Measurements from ENCODE around the gene SLC35G3. TPM values are rescaled to one million over a fixed set of nuclear protein-coding genes. Genes with fewer than 3 reads are reported as not detected.

SLC35G3 gene
- total and polyA plus RNA-seq, 2 experiments from 2014 or later, result not detected

- Histone ChIP-seq H2AFZ (no peak overlapping the region), H3K27me3 (ENCODE audit: insufficient read depth) (no peaks in the 10 kb centered on the region), H3K79me2 (replicated peaks; ENCODE audit: insufficient read depth) (no peaks in the 10 kb centered on the region), H3K4me3 (no peak overlapping the region), H3K36me3 (ENCODE audit: insufficient read depth) (no peaks in the 10 kb centered on the region), H4K20me1 (replicated peaks; ENCODE audit: insufficient read depth) (no peaks in the 10 kb centered on the region), H3K4me2 (no peak overlapping the region), H3K4me1 (ENCODE audit: insufficient read depth) (peaks cover 3% of the 10 kb centered on the region; the same call in 1 of the 2 replicates), H3K9me2 (ENCODE audit: insufficient read depth) (no peaks in the 10 kb centered on the region), H3K27ac (ENCODE audit: low read depth) (no peak overlapping the region), H3F3A (replicated peaks; ENCODE audit: low read depth) (no peaks in the 10 kb centered on the region)
- Mint-ChIP-seq H3K4me1 (peaks cover 7% of the 10 kb centered on the region), H3K27ac (no peak overlapping the region), H3K4me3 (no peak overlapping the region; the same call in 2 of the 3 replicates), H3K36me3 (ENCODE audit: low read depth) (no peaks in the 10 kb centered on the region), H3K9me3 (no peaks in the 10 kb centered on the region), H3K27me3 (ENCODE audit: insufficient read depth, low read depth, poor library complexity) (peaks cover 1% of the 10 kb centered on the region)
- DNase-seq (ENCODE audit: low spot score), result no peak
- no peak for ATAC-seq
- TF ChIP-seq STAT1 (IDR thresholded peaks at IDR 0.05; ENCODE audit: unreplicated experiment), result no peak
- TF ChIP-seq JUNB (IDR thresholded peaks at IDR 0.05; ENCODE audit: unreplicated experiment), result no peak
- no peak for TF ChIP-seq EZH2phosphoT487 (IDR thresholded peaks at IDR 0.05; ENCODE audit: unreplicated experiment)
- TF ChIP-seq, protein P1, sequence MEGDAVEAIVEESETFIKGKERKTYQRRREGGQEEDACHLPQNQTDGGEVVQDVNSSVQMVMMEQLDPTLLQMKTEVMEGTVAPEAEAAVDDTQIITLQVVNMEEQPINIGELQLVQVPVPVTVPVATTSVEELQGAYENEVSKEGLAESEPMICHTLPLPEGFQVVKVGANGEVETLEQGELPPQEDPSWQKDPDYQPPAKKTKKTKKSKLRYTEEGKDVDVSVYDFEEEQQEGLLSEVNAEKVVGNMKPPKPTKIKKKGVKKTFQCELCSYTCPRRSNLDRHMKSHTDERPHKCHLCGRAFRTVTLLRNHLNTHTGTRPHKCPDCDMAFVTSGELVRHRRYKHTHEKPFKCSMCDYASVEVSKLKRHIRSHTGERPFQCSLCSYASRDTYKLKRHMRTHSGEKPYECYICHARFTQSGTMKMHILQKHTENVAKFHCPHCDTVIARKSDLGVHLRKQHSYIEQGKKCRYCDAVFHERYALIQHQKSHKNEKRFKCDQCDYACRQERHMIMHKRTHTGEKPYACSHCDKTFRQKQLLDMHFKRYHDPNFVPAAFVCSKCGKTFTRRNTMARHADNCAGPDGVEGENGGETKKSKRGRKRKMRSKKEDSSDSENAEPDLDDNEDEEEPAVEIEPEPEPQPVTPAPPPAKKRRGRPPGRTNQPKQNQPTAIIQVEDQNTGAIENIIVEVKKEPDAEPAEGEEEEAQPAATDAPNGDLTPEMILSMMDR (conservative IDR thresholded peaks at IDR 0.05; ENCODE audit: low read depth in 2 of 2), result no peak
- no peak for TF ChIP-seq ZNF114 (CRISPR knock-in tag; IDR thresholded peaks at IDR 0.05)
Measured at GRCh38 chr17:35161281-35161761, 32.9 kb downstream of the SLC35G3 start.

GRCh38 chr17:35160354-35161201 is 33.6 kb downstream of the SLC35G3 start:
- H3K79me2 ChIP-seq (replicated peaks; ENCODE audit: insufficient read depth), result no peaks in the 10 kb centered on the region
- 0 out of 2 replicates have a peak, but pooled peaks cover 3% of the 10 kb centered on the region for H3K9me2 ChIP-seq (ENCODE audit: insufficient read depth)
- no peak overlapping the region for H3K4me3 ChIP-seq
- no peak for DNase-seq (ENCODE audit: low spot score)
- Mint-ChIP-seq H3K36me3 (ENCODE audit: low read depth) (no peaks in the 10 kb centered on the region), H3K4me3 (no peak overlapping the region), H3K4me1 (peaks cover 7% of the 10 kb centered on the region), H3K27me3 (ENCODE audit: insufficient read depth, low read depth, poor library complexity) (peaks cover 1% of the 10 kb centered on the region), H3K9me3 (no peaks in the 10 kb centered on the region), H3K27ac (no peak overlapping the region)
- no peak overlapping the region for H3K4me2 ChIP-seq
- H3F3A ChIP-seq (replicated peaks; ENCODE audit: low read depth), result no peaks in the 10 kb centered on the region
- no peak overlapping the region for H2AFZ ChIP-seq
- peaks cover 3% of the 10 kb centered on the region; the same call in 1 of the 2 replicates for H3K4me1 ChIP-seq (ENCODE audit: insufficient read depth)
- H3K27me3 ChIP-seq (ENCODE audit: insufficient read depth), result no peaks in the 10 kb centered on the region
- H4K20me1 ChIP-seq (replicated peaks; ENCODE audit: insufficient read depth), result no peaks in the 10 kb centered on the region
- H3K36me3 ChIP-seq (ENCODE audit: insufficient read depth), result no peaks in the 10 kb centered on the region
- H3K27ac ChIP-seq (ENCODE audit: low read depth), result no peak overlapping the region
- no peak for ATAC-seq
- TF ChIP-seq ZNF462 (CRISPR knock-in tag; IDR thresholded peaks at IDR 0.05) (no peak), POLR2AphosphoS5 (IDR thresholded peaks at IDR 0.05; ENCODE audit: low read depth) (no peak), ZNF114 (CRISPR knock-in tag; IDR thresholded peaks at IDR 0.05) (no peak), ETS1 (IDR thresholded peaks at IDR 0.05) (no peak), EZH2 (IDR thresholded peaks at IDR 0.05; ENCODE audit: low read depth, unreplicated experiment) (no peak)
